ENCODE results near the gene FHIT. TPM values are rescaled to one million over a fixed set of nuclear protein-coding genes. Genes with fewer than 3 reads are reported as not detected.

FHIT gene
- total RNA-seq, 1 donor from 2014 or later: 5.7 TPM

DNA sequence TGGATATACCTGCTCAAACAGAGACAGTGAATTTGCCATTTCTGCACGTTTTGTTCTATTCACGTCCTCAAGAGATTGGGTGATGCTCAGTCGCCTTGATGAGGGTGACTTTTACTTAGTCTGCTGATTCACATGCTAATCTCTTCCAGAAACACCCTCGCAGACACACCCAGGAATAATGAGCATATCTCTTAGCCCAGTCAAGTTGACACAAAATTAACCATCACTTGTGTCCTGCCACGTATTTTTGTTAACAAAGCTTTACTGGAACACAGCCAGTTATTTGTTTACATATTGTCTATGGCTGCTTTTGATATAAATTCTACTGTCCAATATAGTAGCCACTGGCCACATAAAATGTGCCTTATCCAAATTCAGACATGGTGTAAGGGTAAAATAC is 218.3 kb downstream of the FHIT start:
- H3K4me3 Mint-ChIP-seq: no peak overlapping the region
- H3K36me3 Mint-ChIP-seq: no peaks in the 10 kb centered on the region
- H3K9ac ChIP-seq: no peak overlapping the region
- H3F3A ChIP-seq (ENCODE audit: low read depth): no peaks in the 10 kb centered on the region
- TF ChIP-seq, protein P1, sequence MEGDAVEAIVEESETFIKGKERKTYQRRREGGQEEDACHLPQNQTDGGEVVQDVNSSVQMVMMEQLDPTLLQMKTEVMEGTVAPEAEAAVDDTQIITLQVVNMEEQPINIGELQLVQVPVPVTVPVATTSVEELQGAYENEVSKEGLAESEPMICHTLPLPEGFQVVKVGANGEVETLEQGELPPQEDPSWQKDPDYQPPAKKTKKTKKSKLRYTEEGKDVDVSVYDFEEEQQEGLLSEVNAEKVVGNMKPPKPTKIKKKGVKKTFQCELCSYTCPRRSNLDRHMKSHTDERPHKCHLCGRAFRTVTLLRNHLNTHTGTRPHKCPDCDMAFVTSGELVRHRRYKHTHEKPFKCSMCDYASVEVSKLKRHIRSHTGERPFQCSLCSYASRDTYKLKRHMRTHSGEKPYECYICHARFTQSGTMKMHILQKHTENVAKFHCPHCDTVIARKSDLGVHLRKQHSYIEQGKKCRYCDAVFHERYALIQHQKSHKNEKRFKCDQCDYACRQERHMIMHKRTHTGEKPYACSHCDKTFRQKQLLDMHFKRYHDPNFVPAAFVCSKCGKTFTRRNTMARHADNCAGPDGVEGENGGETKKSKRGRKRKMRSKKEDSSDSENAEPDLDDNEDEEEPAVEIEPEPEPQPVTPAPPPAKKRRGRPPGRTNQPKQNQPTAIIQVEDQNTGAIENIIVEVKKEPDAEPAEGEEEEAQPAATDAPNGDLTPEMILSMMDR (IDR thresholded peaks at IDR 0.05): no peak
- TF ChIP-seq EZH2phosphoT487 (IDR thresholded peaks at IDR 0.05) (no peak), EZH2 (IDR thresholded peaks at IDR 0.05) (no peak)
- no peak overlapping the region for H3K27ac Mint-ChIP-seq
- no peaks in the 10 kb centered on the region for H3K27me3 ChIP-seq
- DNase-seq (ENCODE audit: low spot score): no peak
- H3K9me3 Mint-ChIP-seq: peaks cover 6% of the 10 kb centered on the region
- H3K27me3 Mint-ChIP-seq (ENCODE audit: insufficient read depth, low read depth): no peaks in the 10 kb centered on the region
- no peaks in the 10 kb centered on the region for H4K20me1 ChIP-seq (ENCODE audit: low read depth)
- no peak overlapping the region for H3K27ac ChIP-seq
- peaks cover 6% of the 10 kb centered on the region for H3K9me3 ChIP-seq (ENCODE audit: low read depth)
- no peak overlapping the region for H2AFZ ChIP-seq (replicated peaks)
- H3K4me1 Mint-ChIP-seq: no peaks in the 10 kb centered on the region
- no peaks in the 10 kb centered on the region for H3K79me2 ChIP-seq (ENCODE audit: low read depth)
- no peaks in the 10 kb centered on the region for H3K4me1 ChIP-seq
- no peak overlapping the region for H3K4me2 ChIP-seq
- peaks cover 3% of the 10 kb centered on the region for H3K36me3 ChIP-seq
- no peak overlapping the region for H3K4me3 ChIP-seq

DNA sequence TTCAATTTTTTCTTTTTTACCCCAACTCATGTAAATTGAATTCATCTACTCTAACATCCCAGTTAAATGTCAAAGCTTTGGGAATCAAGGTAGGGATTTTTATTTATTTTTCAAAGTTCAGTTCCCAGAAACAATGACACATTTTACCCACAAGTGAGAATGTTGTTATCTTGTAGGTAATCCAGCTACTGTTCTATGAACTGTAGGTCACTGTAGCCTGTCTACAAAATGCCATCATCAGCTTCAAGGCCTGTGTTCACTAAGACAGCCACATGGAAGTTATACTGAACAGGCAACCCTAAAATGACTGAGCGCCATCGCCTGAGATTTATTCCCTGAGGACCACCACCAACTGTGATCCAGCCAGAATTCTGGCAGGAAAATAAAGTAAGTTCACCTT is 219.7 kb downstream of the FHIT start:
- Mint-ChIP-seq H3K4me3 (no peak overlapping the region), H3K4me1 (peaks cover under 1% of the 10 kb centered on the region), H3K27me3 (ENCODE audit: insufficient read depth, low read depth) (no peaks in the 10 kb centered on the region), H3K36me3 (no peaks in the 10 kb centered on the region), H3K9me3 (peaks cover 6% of the 10 kb centered on the region), H3K27ac (no peak overlapping the region)
- no peak for TF ChIP-seq EZH2 (IDR thresholded peaks at IDR 0.05)
- Histone ChIP-seq H2AFZ (replicated peaks) (no peak overlapping the region), H3K9ac (no peak overlapping the region), H3K36me3 (peaks cover 3% of the 10 kb centered on the region), H3K4me1 (peaks cover 2% of the 10 kb centered on the region), H3K4me2 (no peak overlapping the region), H3K9me3 (ENCODE audit: low read depth) (peaks cover 6% of the 10 kb centered on the region), H3K79me2 (ENCODE audit: low read depth) (no peaks in the 10 kb centered on the region), H3K27ac (no peak overlapping the region), H3F3A (ENCODE audit: low read depth) (no peaks in the 10 kb centered on the region), H3K4me3 (no peak overlapping the region), H4K20me1 (ENCODE audit: low read depth) (no peaks in the 10 kb centered on the region), H3K27me3 (no peaks in the 10 kb centered on the region)
- no peak for DNase-seq (ENCODE audit: low spot score)

DNA sequence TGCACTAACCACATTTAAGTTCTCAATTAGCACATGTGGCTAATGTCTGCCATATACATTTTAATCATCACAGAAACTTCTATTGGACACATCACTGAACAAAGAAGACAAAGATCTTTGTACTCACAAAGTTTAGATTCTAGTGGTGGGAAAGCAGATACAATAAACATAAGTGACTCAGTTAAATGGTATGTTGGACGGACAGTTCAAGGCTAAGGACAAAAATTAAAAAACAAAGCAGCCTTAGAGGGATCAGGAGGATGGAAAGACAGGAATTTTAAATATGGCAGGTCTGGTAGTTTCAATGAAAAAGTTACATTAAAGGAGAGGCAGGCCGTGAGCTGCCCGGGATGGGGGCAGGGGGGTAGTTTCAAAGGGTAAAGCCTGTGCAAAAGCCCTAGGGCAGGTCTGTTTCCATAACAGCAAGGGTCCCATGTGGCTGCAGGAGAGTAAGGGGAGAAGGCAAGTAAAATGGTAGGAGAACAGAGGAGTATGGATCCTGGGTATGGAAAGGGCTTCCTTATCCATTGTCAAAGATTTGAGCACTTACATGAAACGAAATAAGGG is 220.7 kb downstream of the FHIT start:
- H4K20me1 ChIP-seq (ENCODE audit: low read depth): no peaks in the 10 kb centered on the region

DNA sequence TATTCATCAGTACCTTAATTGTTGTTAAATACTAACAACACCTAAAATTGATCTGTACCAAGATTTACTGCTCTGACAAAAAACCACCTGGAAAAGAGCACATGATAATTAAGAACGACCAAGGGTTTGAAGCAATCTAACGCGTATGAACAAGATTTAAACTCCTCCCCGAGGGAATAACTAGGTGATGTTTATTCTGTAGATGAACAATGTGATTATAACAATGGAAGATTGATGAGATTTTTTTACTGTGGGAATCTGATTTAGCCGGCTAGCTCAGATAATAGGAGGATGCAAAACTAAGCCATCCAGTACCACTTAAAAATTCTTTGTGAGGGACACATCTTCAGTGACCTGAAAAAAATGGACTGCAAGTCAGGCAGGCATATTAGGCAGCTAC is 222.1 kb downstream of the FHIT start:
- Histone ChIP-seq H3K27me3 (no peaks in the 10 kb centered on the region), H3K4me1 (peaks cover 9% of the 10 kb centered on the region), H4K20me1 (ENCODE audit: low read depth) (no peaks in the 10 kb centered on the region), H3K9ac (no peak overlapping the region), H3K36me3 (peaks cover 3% of the 10 kb centered on the region), H2AFZ (replicated peaks) (no peak overlapping the region), H3K27ac (no peak overlapping the region), H3K79me2 (ENCODE audit: low read depth) (no peaks in the 10 kb centered on the region), H3K4me2 (no peak overlapping the region), H3K4me3 (no peak overlapping the region), H3F3A (ENCODE audit: low read depth) (no peaks in the 10 kb centered on the region), H3K9me3 (ENCODE audit: low read depth) (peaks cover 4% of the 10 kb centered on the region)
- Mint-ChIP-seq H3K4me3 (no peak overlapping the region), H3K9me3 (peaks cover 3% of the 10 kb centered on the region), H3K27ac (no peak overlapping the region), H3K4me1 (peaks cover 7% of the 10 kb centered on the region), H3K27me3 (ENCODE audit: insufficient read depth, low read depth) (no peaks in the 10 kb centered on the region), H3K36me3 (no peaks in the 10 kb centered on the region)
- DNase-seq (ENCODE audit: low spot score): no peak
- TF ChIP-seq, protein P1 (IDR thresholded peaks at IDR 0.05): no peak
- TF ChIP-seq EZH2 (IDR thresholded peaks at IDR 0.05): no peak
- no peak for TF ChIP-seq EZH2phosphoT487 (IDR thresholded peaks at IDR 0.05)

More for the DNA sequence above, 220.7 kb downstream of the FHIT start:
- Mint-ChIP-seq H3K4me3 (no peak overlapping the region), H3K27ac (no peak overlapping the region), H3K27me3 (ENCODE audit: insufficient read depth, low read depth) (no peaks in the 10 kb centered on the region), H3K9me3 (peaks cover 4% of the 10 kb centered on the region), H3K4me1 (peaks cover 7% of the 10 kb centered on the region), H3K36me3 (no peaks in the 10 kb centered on the region)
- H3K4me2 ChIP-seq: no peak overlapping the region
- no peak for TF ChIP-seq EZH2phosphoT487 (IDR thresholded peaks at IDR 0.05)
- TF ChIP-seq, protein P1 (IDR thresholded peaks at IDR 0.05): no peak
- TF ChIP-seq EZH2 (IDR thresholded peaks at IDR 0.05): no peak
- no peak overlapping the region for H3K27ac ChIP-seq
- no peak overlapping the region for H3K4me3 ChIP-seq
- no peak overlapping the region for H2AFZ ChIP-seq (replicated peaks)
- no peaks in the 10 kb centered on the region for H3K27me3 ChIP-seq
- peaks cover 6% of the 10 kb centered on the region for H3K9me3 ChIP-seq (ENCODE audit: low read depth)
- H3K79me2 ChIP-seq (ENCODE audit: low read depth): no peaks in the 10 kb centered on the region
- no peak for DNase-seq (ENCODE audit: low spot score)
- peaks cover 3% of the 10 kb centered on the region for H3K36me3 ChIP-seq
- H3K9ac ChIP-seq: no peak overlapping the region
- H3F3A ChIP-seq (ENCODE audit: low read depth): no peaks in the 10 kb centered on the region
- H3K4me1 ChIP-seq: peaks cover 9% of the 10 kb centered on the region

Measured in neural progenitor cell (in vitro differentiated cells).